Retinal pigment epithelial cell (primary cell): ENCODE data around the gene MRPL17.

Source experiments
- DNase-seq: peaks from one replicate; pipeline ENCODE4 v3.0.0-alpha.2; 2010; ENCODE audit warnings: low read depth
- H3K4me3 ChIP-seq: 2 replicates; pipeline ENCODE4 v1.5.1; 2011; ENCODE audit warnings: mild to moderate bottlenecking, low read length, control low read depth, moderate library complexity
- TF ChIP-seq, protein P1 (sequence below): conservative IDR thresholded peaks from 2 replicates; pipeline ENCODE4 v1.5.1; 2011; ENCODE audit warnings: low read depth, low read length, control low read depth, inconsistent platforms

The MRPL17 gene

DNA sequence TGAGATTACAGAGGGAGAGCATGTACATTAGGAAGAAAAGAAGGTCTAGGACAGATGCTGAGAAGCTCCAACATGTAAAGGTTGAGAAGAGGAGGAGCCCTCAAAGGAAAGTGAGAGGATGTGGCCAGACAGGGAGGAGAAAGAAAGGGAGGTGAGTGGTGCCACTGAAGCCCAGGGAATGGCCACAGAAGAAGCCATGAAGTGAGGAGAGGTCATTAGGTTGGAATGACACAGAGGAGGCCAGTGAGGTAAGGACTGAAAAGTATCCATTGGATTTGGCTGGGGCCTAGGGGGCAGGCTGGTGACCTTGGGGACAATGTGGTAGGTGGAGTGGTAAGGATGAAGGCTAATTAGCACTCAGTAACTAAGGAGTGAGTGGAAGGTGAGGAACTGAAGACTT lies 24.5 kb downstream of the MRPL17 start:
- TF ChIP-seq, protein P1, sequence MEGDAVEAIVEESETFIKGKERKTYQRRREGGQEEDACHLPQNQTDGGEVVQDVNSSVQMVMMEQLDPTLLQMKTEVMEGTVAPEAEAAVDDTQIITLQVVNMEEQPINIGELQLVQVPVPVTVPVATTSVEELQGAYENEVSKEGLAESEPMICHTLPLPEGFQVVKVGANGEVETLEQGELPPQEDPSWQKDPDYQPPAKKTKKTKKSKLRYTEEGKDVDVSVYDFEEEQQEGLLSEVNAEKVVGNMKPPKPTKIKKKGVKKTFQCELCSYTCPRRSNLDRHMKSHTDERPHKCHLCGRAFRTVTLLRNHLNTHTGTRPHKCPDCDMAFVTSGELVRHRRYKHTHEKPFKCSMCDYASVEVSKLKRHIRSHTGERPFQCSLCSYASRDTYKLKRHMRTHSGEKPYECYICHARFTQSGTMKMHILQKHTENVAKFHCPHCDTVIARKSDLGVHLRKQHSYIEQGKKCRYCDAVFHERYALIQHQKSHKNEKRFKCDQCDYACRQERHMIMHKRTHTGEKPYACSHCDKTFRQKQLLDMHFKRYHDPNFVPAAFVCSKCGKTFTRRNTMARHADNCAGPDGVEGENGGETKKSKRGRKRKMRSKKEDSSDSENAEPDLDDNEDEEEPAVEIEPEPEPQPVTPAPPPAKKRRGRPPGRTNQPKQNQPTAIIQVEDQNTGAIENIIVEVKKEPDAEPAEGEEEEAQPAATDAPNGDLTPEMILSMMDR = no peak

DNA sequence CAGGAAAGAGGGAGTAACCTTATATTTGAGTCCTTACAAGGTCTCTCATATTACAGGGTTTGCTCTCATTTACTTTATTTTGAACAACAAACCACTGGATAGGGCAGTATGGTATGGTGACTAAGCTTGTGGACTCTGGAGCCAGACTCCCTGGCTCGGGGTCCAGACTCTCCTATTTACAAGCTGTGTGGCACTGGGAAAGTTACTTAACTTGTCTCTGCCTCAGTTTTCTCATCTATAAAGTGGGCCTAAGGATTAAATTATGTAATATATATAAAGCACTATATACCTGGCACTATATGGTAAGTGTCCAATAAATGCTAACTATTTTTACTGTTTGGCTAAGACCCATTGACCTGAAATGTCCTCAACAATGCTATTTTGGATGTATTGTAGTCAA lies 25.8 kb downstream of the MRPL17 start:
- DNase-seq = no peak
- no peak overlapping the region for H3K4me3 ChIP-seq
- TF ChIP-seq, protein P1 = no peak

More for the DNA sequence above, 24.5 kb downstream of the MRPL17 start:
- no peak for DNase-seq
- H3K4me3 ChIP-seq = no peak overlapping the region

DNA sequence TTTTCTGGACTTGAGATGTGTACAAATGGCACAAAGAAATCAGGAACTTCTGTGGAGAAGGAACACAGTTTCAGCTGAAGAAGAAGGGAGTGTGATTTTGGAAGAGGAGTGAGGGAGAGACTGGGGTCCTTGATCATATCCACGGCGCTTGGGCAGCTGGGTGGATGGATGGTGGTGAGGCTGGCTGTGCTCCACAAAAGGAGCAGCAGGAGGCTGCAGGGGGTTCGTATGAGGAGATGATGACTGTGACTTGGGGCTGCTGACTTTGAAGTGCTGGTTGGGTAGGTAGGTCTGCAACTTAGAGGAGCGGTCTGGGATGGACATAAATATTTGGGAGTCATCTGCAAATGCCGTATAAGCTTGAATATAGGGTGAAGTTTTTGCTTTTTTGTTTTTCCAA lies 26.2 kb downstream of the MRPL17 start:
- TF ChIP-seq, protein P1 = no peak
- DNase-seq = no peak

DNA sequence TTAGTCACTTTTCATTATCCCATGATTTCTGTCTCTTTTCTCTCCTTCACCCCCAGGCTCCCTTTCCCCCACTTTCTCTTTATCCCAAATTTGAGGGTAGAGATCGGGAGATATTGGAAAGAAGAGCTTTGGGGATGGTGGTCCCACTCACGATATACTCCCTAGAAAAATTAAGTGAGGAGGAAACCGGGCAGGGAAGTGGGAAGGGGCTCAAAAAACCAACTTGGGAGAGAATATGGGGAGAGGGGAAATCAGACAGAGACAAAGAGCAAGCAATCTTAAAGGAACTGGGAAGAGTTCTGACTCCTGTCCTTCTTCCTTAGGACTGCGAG lies 26.6 kb downstream of the MRPL17 start:
- no peak for DNase-seq
- H3K4me3 ChIP-seq = no peak overlapping the region
- TF ChIP-seq, protein P1 = no peak

More for the DNA sequence above, 26.2 kb downstream of the MRPL17 start:
- H3K4me3 ChIP-seq = no peak overlapping the region

DNA sequence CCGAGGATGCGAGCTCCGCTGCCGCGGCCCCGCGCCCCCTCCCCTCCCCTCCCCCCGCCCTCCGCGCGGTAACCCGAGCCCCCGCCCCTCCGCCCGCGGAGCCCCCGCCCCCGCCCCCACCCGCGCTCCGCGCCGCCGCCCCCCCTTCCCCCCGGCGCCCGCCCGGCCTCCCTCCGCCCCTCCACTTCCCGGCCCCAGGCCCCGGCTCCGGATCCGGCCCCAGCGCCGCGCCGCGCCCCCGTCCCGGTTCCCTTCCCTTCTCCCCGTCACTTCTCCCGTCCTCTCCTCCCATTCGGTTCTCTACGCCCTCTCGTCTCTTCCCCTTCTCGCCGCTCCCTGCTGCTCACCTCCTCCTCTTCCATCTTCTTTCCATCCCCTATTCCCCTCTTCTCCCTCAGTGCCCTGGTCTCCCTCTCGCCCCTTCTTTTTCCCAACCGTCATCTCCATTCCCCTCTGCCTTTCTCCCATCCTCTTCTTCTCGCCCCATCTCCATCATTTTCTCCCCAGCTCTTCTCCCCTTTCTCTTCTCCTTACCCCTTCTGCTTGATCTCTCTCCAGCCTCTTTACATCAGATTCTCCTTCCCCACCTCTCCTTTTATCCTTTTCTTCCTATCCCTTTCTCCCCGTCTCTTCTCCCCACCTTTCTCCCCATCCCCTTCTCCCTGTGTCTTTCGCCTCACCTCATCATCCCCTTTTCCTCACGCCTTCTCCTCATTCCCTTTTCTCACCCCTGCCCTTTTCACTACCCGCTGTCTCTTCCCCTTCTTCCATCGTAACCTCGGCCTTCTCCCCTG lies 27.2 kb downstream of the MRPL17 start, which contains the start of gene DCHS1:
Gene DCHS1 (minus strand): TSS at position 20 of the 794 bp plus-strand sequence. CDS start 14,196 bp downstream, outside the sequence.
- H3K4me3 ChIP-seq = peak within 1 kb of the TSS; percentile 34
- no peak for DNase-seq

DNA sequence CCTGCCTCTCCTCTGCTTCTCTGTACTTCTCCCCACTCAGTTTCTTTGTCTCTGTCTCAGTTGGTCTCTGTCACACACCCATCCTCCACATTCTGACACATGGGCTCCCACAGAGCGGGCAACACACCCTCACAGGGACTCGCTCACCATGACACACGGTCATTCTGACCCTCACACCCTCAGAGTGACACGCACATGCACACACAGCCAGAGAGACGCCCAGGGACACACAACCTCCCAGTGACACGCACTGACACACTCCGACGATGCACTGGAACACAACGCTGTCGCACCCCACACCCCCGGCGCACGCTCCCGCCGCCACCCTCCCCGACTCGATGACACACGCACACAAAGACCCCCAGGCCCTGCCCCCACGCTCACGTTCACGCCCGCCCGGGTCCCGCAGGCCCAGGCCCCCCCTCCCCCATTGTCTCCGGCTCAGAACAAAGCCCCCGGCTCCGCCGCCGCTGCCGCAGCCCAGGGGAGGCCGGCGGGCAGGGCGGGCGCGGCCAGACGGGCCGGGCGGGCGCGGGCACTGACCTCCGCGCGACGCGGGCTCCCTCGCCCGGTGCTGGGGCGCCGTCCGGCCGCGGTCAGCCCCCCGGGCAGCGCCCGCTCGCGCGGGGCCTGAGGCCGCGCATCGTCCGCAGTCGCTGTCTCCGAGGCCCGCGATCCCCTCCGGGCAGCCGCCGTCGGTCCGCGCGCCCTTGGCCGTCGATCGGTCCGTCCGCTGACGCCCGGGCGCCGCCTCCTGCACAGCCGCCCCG lies 27.9 kb downstream of the MRPL17 start:
- DNase-seq = no peak
- TF ChIP-seq, protein P1 = no peak
- peak overlapping the region; percentile 26 for H3K4me3 ChIP-seq

More for the DNA sequence above, 27.2 kb downstream of the MRPL17 start, which contains the start of gene DCHS1:
- TF ChIP-seq, protein P1 = no peak
